HepG2 (cell line): ENCODE measurements around the gene HNRNPC. TPM values are rescaled to one million over a fixed set of nuclear protein-coding genes. Genes with fewer than 3 reads are reported as not detected.

Source experiments
- CEBPG ChIP-seq: IDR thresholded peaks from 2 replicates; pipeline ENCODE4 v1.6.1; 2016
- CERS6 ChIP-seq: sonication (generic); formaldehyde crosslinking; IDR thresholded peaks from 2 replicates; pipeline ENCODE4 v1.5.0; 2020; ENCODE audit warnings: missing genetic modification reagents
- FIP1L1 ChIP-seq: fragments of 200-400 bp; formaldehyde crosslinking; IDR thresholded peaks from 2 replicates; pipeline ENCODE4 v1.6.1; 2018; ENCODE audit warnings: low read depth, mild to moderate bottlenecking, low read length, moderate library complexity, borderline replicate concordance; ENCODE audit not compliant: insufficient read depth
- HNF1B ChIP-seq: sonication (generic); formaldehyde crosslinking; IDR thresholded peaks from 2 replicates; pipeline ENCODE4 v1.5.1; 2020; ENCODE audit warnings: mild to moderate bottlenecking, moderate library complexity, missing genetic modification reagents
- HNRNPK ChIP-seq: fragments of 200-400 bp; formaldehyde crosslinking; IDR thresholded peaks from 2 replicates; pipeline ENCODE4 v1.6.1; 2018; ENCODE audit warnings: low read length, low read depth, moderate library complexity, mild to moderate bottlenecking; ENCODE audit not compliant: poor library complexity, severe bottlenecking
- KDM5B ChIP-seq: sonication (generic); formaldehyde crosslinking; IDR thresholded peaks from 2 replicates; pipeline ENCODE4 v1.4.0; 2020; ENCODE audit warnings: missing genetic modification reagents, mild to moderate bottlenecking, borderline replicate concordance
- MAFG ChIP-seq: sonication (generic); formaldehyde crosslinking; IDR thresholded peaks from 2 replicates; pipeline ENCODE4 v1.5.1; 2020; ENCODE audit warnings: mild to moderate bottlenecking, missing genetic modification reagents
- THYN1 ChIP-seq: sonication (generic); formaldehyde crosslinking; IDR thresholded peaks from 2 replicates; pipeline ENCODE4 v1.8.1; 2023; ENCODE audit warnings: low read depth, mild to moderate bottlenecking, moderate library complexity, missing genetic modification reagents, borderline replicate concordance
- U2AF1 ChIP-seq: fragments of 200-400 bp; formaldehyde crosslinking; optimal IDR thresholded peaks from 2 replicates; pipeline ENCODE3; 2017; ENCODE audit warnings: mild to moderate bottlenecking, low read depth, low read length
- ZKSCAN8 ChIP-seq: IDR thresholded peaks from 2 replicates; pipeline ENCODE4 v1.6.1; 2016; ENCODE audit warnings: borderline replicate concordance, missing genetic modification reagents, missing compliant biosample characterization
- ZNF589 ChIP-seq: sonication (generic); formaldehyde crosslinking; conservative IDR thresholded peaks from 2 replicates; pipeline ENCODE4 v1.8.0; 2022; ENCODE audit warnings: mild to moderate bottlenecking, moderate library complexity, missing genetic modification reagents
- ZSCAN25 ChIP-seq: sonication (generic); formaldehyde crosslinking; IDR thresholded peaks from 2 replicates; pipeline ENCODE4 v1.8.0; 2022; ENCODE audit warnings: mild to moderate bottlenecking, missing genetic modification reagents
- ZSCAN9 ChIP-seq: IDR thresholded peaks from 2 replicates; pipeline ENCODE4 v1.6.1; 2016; ENCODE audit warnings: borderline replicate concordance
- polyA plus RNA-seq, 8 experiments: library from polyadenylated mRNA; depleted of rRNA in 3 of 8; stranded (reverse) in 7 of 8; unstranded in 1 of 8; fragments of >200 nt; fragmentation: Illumina TruSeq in 4 of 8; extraction: Trizol in 4 of 8; gene quantifications; 2 replicates each; pipeline versions ENCODE4 v1.2.1 to v1.2.3, GENCODE V29; 2011 to 2016; ENCODE audit warnings: low read depth in 4 of 8, missing spikeins in 1 of 8, mixed read lengths in 1 of 8; ENCODE audit not compliant: insufficient read depth in 1 of 8
- total RNA-seq, 5 experiments: library from RNA; depleted of rRNA; stranded (reverse); fragments of >200 nt; fragmentation: Illumina TruSeq; extraction: Trizol; gene quantifications; 2 replicates each; pipeline ENCODE4 v1.2.3, GENCODE V29; 2016; ENCODE audit warnings: low read depth in 1 of 5
- TF ChIP-seq, protein P1 (sequence below), 2 experiments: sonication (generic) in 1 of 2; formaldehyde crosslinking in 1 of 2; IDR thresholded peaks; 2 replicates each; pipeline versions ENCODE4 v1.5.1 to v1.6.1; 2011 to 2020; ENCODE audit warnings: borderline replicate concordance in 1 of 2, low read depth in 1 of 2, low read length in 1 of 2, mild to moderate bottlenecking in 1 of 2, missing genetic modification reagents in 1 of 2, moderate library complexity in 1 of 2
- TF ChIP-seq, protein P2 (sequence below): sonication (generic); formaldehyde crosslinking; IDR thresholded peaks from 2 replicates; pipeline ENCODE4 v1.4.0; 2020; ENCODE audit warnings: missing genetic modification reagents, borderline replicate concordance
- TF ChIP-seq, protein P3 (sequence below): sonication (generic); formaldehyde crosslinking; IDR thresholded peaks from 2 replicates; pipeline ENCODE4 v1.5.0; 2020; ENCODE audit warnings: missing genetic modification reagents
- TF ChIP-seq, protein P4 (sequence below): sonication (generic); formaldehyde crosslinking; IDR thresholded peaks from 2 replicates; pipeline ENCODE4 v1.5.1; 2020; ENCODE audit warnings: missing genetic modification reagents, mild to moderate bottlenecking, borderline replicate concordance

The HNRNPC gene
- total and polyA plus RNA-seq, 2 of the 13 experiments (the other 11 are each of a cell fraction or from before 2014, with no cell fraction given), result 628 to 1,099 TPM

DNA sequence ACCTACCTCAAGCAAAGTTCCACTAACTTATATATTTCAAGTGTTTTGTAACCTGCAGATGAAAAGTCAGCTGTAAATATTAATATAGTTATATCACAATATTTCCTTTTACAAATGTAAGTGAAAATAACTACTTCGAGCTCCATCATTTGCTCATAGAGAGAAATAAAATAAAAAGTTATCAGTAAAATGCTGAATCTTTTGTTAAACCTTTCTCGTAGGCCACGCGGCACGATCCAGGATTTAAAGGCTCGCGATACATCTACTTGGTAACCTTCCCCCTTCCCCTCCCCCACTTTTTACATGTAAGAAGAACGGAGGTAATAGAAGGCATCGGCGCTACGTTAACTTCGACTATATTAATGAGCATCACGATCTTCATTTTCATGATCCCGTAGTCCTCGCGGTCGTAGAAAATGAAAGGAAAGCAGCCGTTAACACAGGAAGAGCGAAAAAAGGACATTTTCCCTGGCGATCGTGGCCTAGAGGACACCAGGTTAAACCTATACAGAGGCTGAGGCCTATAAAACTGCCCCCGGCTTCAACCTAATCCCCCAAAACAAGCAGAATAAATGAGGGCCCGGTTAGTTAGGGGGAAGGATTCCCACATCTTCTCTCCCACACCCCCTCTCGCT, 508 bp downstream of the HNRNPC start (continued):
- TF ChIP-seq ZSCAN25 (CRISPR knock-in tag) (0 out of 2 replicates have a peak, but pooled peaks have one; percentile 59), HNRNPK (peak; percentile 11), ZKSCAN8 (CRISPR knock-in tag) (no peak), THYN1 (no peak), CERS6 (CRISPR knock-in tag) (no peak), CEBPG (CRISPR knock-in tag) (no peak), KDM5B (CRISPR knock-in tag) (no peak), MAFG (no peak), HNF1B (no peak), ZNF589 (CRISPR knock-in tag) (no peak), FIP1L1 (no peak), ZSCAN9 (no peak), U2AF1 (no peak)
- TF ChIP-seq, protein P1, sequence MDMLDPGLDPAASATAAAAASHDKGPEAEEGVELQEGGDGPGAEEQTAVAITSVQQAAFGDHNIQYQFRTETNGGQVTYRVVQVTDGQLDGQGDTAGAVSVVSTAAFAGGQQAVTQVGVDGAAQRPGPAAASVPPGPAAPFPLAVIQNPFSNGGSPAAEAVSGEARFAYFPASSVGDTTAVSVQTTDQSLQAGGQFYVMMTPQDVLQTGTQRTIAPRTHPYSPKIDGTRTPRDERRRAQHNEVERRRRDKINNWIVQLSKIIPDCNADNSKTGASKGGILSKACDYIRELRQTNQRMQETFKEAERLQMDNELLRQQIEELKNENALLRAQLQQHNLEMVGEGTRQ (IDR thresholded peaks at IDR 0.05; ENCODE audit: low read depth, low read length), result no peak
- TF ChIP-seq, protein P1 (CRISPR knock-in tag; IDR thresholded peaks at IDR 0.05; ENCODE audit: borderline replicate concordance), result no peak; the same call in 1 of the 2 replicates
- TF ChIP-seq, protein P2, sequence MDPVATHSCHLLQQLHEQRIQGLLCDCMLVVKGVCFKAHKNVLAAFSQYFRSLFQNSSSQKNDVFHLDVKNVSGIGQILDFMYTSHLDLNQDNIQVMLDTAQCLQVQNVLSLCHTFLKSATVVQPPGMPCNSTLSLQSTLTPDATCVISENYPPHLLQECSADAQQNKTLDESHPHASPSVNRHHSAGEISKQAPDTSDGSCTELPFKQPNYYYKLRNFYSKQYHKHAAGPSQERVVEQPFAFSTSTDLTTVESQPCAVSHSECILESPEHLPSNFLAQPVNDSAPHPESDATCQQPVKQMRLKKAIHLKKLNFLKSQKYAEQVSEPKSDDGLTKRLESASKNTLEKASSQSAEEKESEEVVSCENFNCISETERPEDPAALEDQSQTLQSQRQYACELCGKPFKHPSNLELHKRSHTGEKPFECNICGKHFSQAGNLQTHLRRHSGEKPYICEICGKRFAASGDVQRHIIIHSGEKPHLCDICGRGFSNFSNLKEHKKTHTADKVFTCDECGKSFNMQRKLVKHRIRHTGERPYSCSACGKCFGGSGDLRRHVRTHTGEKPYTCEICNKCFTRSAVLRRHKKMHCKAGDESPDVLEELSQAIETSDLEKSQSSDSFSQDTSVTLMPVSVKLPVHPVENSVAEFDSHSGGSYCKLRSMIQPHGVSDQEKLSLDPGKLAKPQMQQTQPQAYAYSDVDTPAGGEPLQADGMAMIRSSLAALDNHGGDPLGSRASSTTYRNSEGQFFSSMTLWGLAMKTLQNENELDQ (CRISPR knock-in tag), result no peak
- TF ChIP-seq, protein P3, sequence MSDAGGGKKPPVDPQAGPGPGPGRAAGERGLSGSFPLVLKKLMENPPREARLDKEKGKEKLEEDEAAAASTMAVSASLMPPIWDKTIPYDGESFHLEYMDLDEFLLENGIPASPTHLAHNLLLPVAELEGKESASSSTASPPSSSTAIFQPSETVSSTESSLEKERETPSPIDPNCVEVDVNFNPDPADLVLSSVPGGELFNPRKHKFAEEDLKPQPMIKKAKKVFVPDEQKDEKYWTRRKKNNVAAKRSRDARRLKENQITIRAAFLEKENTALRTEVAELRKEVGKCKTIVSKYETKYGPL, result peak; percentile 7; the same call in 1 of the 2 replicates
- TF ChIP-seq, protein P4, sequence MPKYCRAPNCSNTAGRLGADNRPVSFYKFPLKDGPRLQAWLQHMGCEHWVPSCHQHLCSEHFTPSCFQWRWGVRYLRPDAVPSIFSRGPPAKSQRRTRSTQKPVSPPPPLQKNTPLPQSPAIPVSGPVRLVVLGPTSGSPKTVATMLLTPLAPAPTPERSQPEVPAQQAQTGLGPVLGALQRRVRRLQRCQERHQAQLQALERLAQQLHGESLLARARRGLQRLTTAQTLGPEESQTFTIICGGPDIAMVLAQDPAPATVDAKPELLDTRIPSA (CRISPR knock-in tag), result no peak
